ENCODE data around the gene GFM1. TPM values are rescaled to one million over a fixed set of nuclear protein-coding genes. Genes with fewer than 3 reads are reported as not detected.
A peak's percentile ranks its signal among the peaks of the same experiment; 100 is the strongest.

GFM1 gene
- total RNA-seq, 3 donors from 2014 or later (not counting 1 experiment from before 2014, with no cell fraction given), result 38.4 to 55.5 (median 50.4) TPM

GRCh38 chr3:158702815-158703481, 58.6 kb downstream of the GFM1 start:
- Histone ChIP-seq H3K27ac (ENCODE audit: low read length) (no peak overlapping the region), H3K36me3 (ENCODE audit: control insufficient read depth, insufficient read depth, low read length) (peaks cover 12% of the 10 kb centered on the region), H3K9me3 (ENCODE audit: control insufficient read depth, insufficient read depth, low read length) (no peaks in the 10 kb centered on the region), H3K27me3 (ENCODE audit: control insufficient read depth, insufficient read depth, low read length) (no peaks in the 10 kb centered on the region), H3K4me1 (ENCODE audit: control insufficient read depth, insufficient read depth, low read length) (no peaks in the 10 kb centered on the region), H3K4me3 (ENCODE audit: low read length) (no peak overlapping the region)
- no peak for TF ChIP-seq CTCF (IDR thresholded peaks at IDR 0.05)
- no peak for DNase-seq
- Mint-ChIP-seq H3K9me3 (no peaks in the 10 kb centered on the region), H3K27me3 (ENCODE audit: low read depth in 2 of 2) (no peaks in the 10 kb centered on the region), H3K4me1 (peaks cover 6 to 18% of the 10 kb centered on the region in 2 donors), H3K4me3 (no peak overlapping the region), H3K27ac (peak overlapping the region in 1 of 2 donors; percentile 4), H3K36me3 (no peaks in the 10 kb centered on the region)
- WGBS (ENCODE audit: insufficient coverage), result 94% methylated on average over 4 of the region's 4 CpGs
- intact Hi-C loops (cut with micrococcal nuclease), result no loop called here
- no peak for ATAC-seq

DNA sequence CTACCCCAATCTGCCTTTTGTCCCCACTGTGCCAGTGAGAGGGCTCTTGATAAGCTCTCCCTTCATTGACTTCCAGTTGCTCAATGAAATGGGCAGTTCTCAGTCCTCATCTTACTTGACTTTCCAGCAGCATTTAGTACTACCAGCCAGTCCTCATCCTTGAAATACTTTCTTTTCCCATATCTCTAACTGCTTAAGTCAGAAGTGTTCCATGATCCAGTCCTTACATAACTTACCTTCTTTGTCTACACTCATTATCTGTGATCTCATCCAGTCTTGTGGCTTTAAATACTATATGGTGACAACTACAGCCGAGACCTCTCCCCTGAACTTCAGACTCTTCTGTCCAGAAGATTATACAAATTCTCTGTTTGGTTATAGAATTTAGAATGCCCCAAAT, 59.2 kb downstream of the GFM1 start:
- Histone ChIP-seq H3K4me3 (ENCODE audit: low read length) (no peak overlapping the region), H3K4me1 (ENCODE audit: control insufficient read depth, insufficient read depth, low read length) (no peaks in the 10 kb centered on the region), H3K27ac (ENCODE audit: low read length) (no peak overlapping the region), H3K36me3 (ENCODE audit: control insufficient read depth, insufficient read depth, low read length) (peaks cover 16% of the 10 kb centered on the region), H3K27me3 (ENCODE audit: control insufficient read depth, insufficient read depth, low read length) (no peaks in the 10 kb centered on the region), H3K9me3 (ENCODE audit: control insufficient read depth, insufficient read depth, low read length) (no peaks in the 10 kb centered on the region)
- no peaks in the 10 kb centered on the region for H3K9me3 Mint-ChIP-seq
- H3K36me3 Mint-ChIP-seq, result no peaks in the 10 kb centered on the region
- H3K4me1 Mint-ChIP-seq, result peaks cover 6 to 18% of the 10 kb centered on the region in 2 donors
- DNase-seq (no peak), ATAC-seq (no peak)
- WGBS (ENCODE audit: insufficient coverage), result no CpG with 5 or more reads among the region's 1 CpG
- TF ChIP-seq CTCF (IDR thresholded peaks at IDR 0.05), result no peak
- H3K27ac Mint-ChIP-seq, result peak overlapping the region in 1 of 2 donors; percentile 4
- H3K4me3 Mint-ChIP-seq, result no peak overlapping the region
- intact Hi-C loops (cut with micrococcal nuclease), result no loop called here
- H3K27me3 Mint-ChIP-seq (ENCODE audit: low read depth in 2 of 2), result no peaks in the 10 kb centered on the region

DNA sequence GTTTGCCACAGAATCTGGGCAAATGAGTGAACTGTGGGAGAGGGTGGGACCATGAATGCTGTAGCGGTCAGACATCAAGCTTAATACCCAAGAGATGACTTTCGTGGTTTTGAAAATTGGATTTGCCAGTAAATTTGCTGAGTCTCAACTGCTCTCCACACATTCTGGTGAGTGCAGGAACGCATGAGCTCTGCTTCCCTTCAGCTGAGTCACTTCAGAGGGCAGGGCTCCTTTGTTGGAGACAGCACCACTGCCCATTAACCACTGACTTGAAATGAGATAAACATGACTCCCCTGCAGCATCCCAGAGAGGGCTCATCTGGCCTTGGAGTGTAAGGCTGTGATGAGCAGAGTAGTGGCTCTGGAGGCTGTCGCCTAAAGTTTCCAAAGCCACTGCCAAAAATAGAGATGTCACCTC, 65.3 kb downstream of the GFM1 start:
- Mint-ChIP-seq H3K36me3 (no peaks in the 10 kb centered on the region), H3K4me3 (no peak overlapping the region), H3K9me3 (no peaks in the 10 kb centered on the region), H3K4me1 (peaks cover 18 to 20% of the 10 kb centered on the region in 2 donors), H3K27me3 (ENCODE audit: low read depth in 2 of 2) (no peaks in the 10 kb centered on the region), H3K27ac (no peak overlapping the region)
- H3K36me3 ChIP-seq (ENCODE audit: control insufficient read depth, insufficient read depth, low read length), result peaks cover 19% of the 10 kb centered on the region
- WGBS (ENCODE audit: insufficient coverage), result 88% methylated on average over 4 of the region's 4 CpGs
- H3K27ac ChIP-seq (ENCODE audit: low read length), result no peak overlapping the region
- DNase-seq (no peak), ATAC-seq (no peak)
- no peak overlapping the region for H3K4me3 ChIP-seq (ENCODE audit: low read length)
- H3K27me3 ChIP-seq (ENCODE audit: control insufficient read depth, insufficient read depth, low read length), result no peaks in the 10 kb centered on the region
- no peak for TF ChIP-seq CTCF (IDR thresholded peaks at IDR 0.05)
- no peaks in the 10 kb centered on the region for H3K9me3 ChIP-seq (ENCODE audit: control insufficient read depth, insufficient read depth, low read length)
- intact Hi-C loops (cut with micrococcal nuclease), result no loop called here
- no peaks in the 10 kb centered on the region for H3K4me1 ChIP-seq (ENCODE audit: control insufficient read depth, insufficient read depth, low read length)

DNA sequence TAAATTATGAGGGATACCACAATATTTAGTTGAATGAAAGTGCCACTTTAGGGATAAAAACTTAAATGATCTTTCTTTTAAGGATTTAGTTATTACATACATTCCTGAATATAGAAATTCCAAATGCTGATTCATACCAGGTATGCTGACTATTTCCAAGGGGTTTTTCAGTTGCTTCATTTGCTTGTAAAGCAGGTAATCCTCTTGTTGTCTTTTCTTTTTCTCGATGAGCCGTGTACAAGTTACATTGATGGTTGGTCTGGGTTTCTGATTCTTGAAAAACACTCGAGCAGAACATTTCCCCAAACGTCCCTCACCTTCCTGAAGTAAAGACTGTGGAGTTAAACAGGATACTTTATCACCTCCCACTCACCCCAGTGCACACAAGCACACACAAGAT, 66.3 kb downstream of the GFM1 start:
- Mint-ChIP-seq H3K27ac (no peak overlapping the region), H3K27me3 (ENCODE audit: low read depth in 2 of 2) (no peaks in the 10 kb centered on the region), H3K4me3 (no peak overlapping the region), H3K36me3 (no peaks in the 10 kb centered on the region), H3K4me1 (peaks cover 21 to 22% of the 10 kb centered on the region in 2 donors), H3K9me3 (no peaks in the 10 kb centered on the region)
- H3K27ac ChIP-seq (ENCODE audit: low read length), result no peak overlapping the region
- no peak overlapping the region for H3K4me3 ChIP-seq (ENCODE audit: low read length)
- ATAC-seq (no peak), DNase-seq (no peak)
- H3K9me3 ChIP-seq (ENCODE audit: control insufficient read depth, insufficient read depth, low read length), result no peaks in the 10 kb centered on the region
- intact Hi-C loops (cut with micrococcal nuclease), result no loop called here
- H3K27me3 ChIP-seq (ENCODE audit: control insufficient read depth, insufficient read depth, low read length), result no peaks in the 10 kb centered on the region
- H3K4me1 ChIP-seq (ENCODE audit: control insufficient read depth, insufficient read depth, low read length), result no peaks in the 10 kb centered on the region
- TF ChIP-seq CTCF (IDR thresholded peaks at IDR 0.05), result no peak
- peaks cover 13% of the 10 kb centered on the region for H3K36me3 ChIP-seq (ENCODE audit: control insufficient read depth, insufficient read depth, low read length)
- no CpG with 5 or more reads among the region's 4 CpGs for WGBS (ENCODE audit: insufficient coverage)
